Dermis microvascular lymphatic vessel endothelial cell (primary cell): ENCODE measurements around the gene QPCT. TPM values are rescaled to one million over a fixed set of nuclear protein-coding genes. Genes with fewer than 3 reads are reported as not detected.

Source experiments
- total RNA-seq: library from RNA; depleted of rRNA; stranded (reverse); fragments of >200 nt; gene quantifications from 2 replicates; pipeline ENCODE4 v1.2.1, GENCODE V29; 2014

Gene QPCT
- total RNA-seq, 1 donor from 2014 or later: 3.9 TPM

Other genes starting within 250 kb of the QPCT start
- 17.2 and 20.4 TPM in 2 replicates for gene EIF2AK2, start 187.7 kb upstream of the QPCT start, total RNA-seq
- not detected in 2 replicates for gene SULT6B1, start 156.0 kb upstream of the QPCT start, total RNA-seq
- 6.7 and 11.0 TPM in 2 replicates for gene CEBPZOS, start 148.1 kb upstream of the QPCT start, total RNA-seq
- gene CEBPZ, start 113.0 kb upstream of the QPCT start, total RNA-seq: 28.8 and 31.5 TPM in 2 replicates
- 9.2 and 10.1 TPM in 2 replicates for gene NDUFAF7, start 113.0 kb upstream of the QPCT start, total RNA-seq
- 47.8 and 55.9 TPM in 2 replicates for gene PRKD3, start 19.8 kb upstream of the QPCT start, total RNA-seq